ENCODE measurements around the gene SIX3.

The SIX3 gene

DNA sequence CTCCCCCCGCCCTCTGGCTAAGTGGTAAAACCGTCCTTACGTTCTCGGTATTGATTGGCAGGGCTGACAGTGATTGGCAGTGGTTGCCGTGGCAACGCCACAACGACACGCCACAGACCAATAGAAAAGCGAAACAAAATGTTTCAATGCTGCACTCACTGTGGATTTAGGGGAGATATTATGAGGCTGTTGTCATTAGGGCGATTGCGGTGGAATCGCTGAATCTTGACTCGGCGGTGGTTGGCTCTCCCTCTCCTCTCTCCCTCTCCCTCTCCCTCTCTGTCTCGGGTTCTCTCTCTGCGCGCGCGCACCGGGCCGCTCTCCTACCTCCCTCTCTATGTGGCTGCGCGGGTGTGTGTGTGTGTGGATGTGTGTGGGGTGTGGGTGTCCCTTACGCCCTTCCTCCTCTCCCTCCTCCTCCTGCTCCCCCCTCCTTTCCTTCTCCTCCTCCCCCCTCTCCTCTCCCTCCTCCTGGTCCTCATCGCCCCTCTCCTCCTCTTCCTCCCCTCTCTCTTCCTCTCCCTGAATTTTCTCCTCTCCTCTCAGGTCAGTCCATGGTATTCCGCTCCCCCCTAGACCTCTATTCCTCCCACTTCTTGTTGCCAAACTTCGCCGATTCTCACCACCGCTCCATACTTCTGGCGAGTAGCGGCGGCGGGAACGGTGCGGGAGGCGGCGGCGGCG, at the start of gene SIX3:
Gene SIX3 (plus strand): TSS at position 152 of the 684 bp plus-strand sequence. CDS start 403 bp downstream, at position 555.
- peak; percentile 64 for DNase-seq (ENCODE audit: low spot score)

- DNase-seq (ENCODE audit: low spot score) = no peak
These were observed 47.4 kb upstream of the SIX3 start for GRCh38 chr2:44894058-44894457.

GRCh38 chr2:44895061-44895460, 46.4 kb upstream of the SIX3 start:
- no peak for DNase-seq (ENCODE audit: low spot score)

DNA sequence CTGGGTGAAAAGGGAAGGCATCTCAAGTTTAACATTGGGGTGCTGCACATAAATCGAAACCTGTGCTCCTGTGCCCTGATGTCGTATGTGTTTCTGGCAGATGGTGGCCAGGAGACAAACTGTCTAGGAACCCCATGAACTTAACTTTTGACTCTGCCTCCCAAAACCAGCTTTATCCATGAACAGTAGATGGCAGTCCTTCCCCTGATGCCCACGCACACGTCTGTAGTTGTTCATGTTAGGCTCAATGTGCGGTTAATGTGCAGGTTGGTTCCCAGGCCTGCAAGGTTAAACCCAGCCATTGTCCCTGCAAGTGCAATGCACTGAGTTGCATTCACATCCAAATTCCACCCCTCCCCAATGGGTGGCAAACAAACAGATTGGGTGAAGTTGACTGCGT, 44.1 kb upstream of the SIX3 start:
- DNase-seq (ENCODE audit: low spot score) = no peak

GRCh38 chr2:44902217-44903137, 39.0 kb upstream of the SIX3 start:
- DNase-seq (ENCODE audit: low spot score) = no peak

DNA sequence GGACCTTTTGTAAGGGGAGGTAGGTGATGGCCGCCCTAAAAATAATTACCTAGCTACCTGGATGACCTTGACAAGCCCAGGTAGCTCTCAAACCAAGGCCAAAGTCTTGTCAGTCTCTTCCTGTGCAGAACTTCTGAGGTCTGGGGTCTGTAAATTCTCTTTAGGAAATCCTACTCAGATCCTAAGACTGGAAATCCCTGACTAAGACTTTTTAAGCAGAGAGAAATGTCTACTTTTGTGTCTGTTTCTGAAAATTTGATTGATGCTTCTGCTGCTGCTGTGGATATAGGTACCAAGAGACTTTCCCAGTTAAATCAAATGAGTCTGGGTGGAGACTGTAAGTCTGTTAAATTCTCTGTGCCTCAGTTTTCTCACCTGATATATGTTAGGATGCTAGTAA, 36.9 kb upstream of the SIX3 start:
- DNase-seq (ENCODE audit: low spot score) = no peak

DNA sequence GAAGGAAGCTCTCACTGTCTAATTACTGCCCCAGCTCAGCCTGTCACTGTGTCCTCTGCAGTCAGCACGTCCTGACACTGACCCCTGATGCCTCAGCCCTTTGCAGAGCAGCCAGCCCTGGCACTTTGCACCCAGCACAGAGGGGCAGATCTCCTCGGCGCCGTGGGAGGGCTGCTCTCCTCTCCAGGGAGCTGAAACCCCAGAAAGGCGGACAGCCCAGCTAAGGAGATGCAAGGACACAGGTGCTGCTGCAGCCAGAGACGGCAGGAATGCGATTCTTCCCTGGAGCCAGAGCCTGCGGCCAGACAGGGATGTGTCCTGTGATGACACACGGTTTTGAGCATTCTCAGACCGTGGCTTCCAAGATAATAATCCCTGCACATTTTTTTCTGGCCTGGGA, 34.5 kb upstream of the SIX3 start:
- no peak for DNase-seq (ENCODE audit: low spot score)

DNA sequence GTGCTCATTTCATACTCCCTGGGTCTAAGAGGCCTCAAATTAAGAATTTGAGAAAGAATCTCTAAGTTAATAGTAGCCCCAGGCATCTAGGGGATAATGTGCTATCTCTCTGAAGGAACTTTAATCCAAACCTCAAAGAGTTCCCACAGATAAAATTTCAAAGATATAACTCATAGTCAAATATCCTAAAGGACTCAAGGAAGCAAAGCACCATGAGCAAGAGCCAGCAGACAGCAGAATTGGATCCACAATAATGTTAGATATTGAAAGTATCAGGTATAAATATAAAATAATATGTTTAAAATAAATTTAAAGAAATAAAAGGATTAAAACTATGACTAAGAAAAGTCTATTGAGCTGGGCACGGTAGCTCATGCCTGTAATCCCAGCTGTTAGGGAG, 31.7 kb upstream of the SIX3 start:
- no peak for DNase-seq (ENCODE audit: low spot score)

DNA sequence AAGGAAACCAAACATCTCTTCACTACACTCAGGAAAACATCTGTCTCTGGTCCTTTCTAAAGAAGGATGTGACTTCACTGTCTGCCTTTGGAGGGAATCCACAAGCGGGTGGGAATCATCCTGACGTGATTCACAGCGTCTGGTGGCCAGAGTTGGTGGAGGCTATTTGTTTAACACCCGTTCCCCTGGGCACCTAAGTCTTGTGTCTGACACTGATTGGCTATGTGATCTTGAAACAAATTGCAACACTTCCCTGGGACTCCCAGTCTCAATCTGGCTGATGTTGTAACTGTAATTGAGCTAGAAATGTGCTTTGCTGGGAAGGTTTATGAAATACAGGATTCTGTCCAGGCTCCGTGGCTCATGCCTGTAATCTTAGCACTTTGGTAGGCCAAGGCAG, 28.8 kb upstream of the SIX3 start:
- DNase-seq (ENCODE audit: low spot score) = no peak

GRCh38 chr2:44916291-44916690, 25.2 kb upstream of the SIX3 start:
- DNase-seq (ENCODE audit: low spot score) = no peak

DNA sequence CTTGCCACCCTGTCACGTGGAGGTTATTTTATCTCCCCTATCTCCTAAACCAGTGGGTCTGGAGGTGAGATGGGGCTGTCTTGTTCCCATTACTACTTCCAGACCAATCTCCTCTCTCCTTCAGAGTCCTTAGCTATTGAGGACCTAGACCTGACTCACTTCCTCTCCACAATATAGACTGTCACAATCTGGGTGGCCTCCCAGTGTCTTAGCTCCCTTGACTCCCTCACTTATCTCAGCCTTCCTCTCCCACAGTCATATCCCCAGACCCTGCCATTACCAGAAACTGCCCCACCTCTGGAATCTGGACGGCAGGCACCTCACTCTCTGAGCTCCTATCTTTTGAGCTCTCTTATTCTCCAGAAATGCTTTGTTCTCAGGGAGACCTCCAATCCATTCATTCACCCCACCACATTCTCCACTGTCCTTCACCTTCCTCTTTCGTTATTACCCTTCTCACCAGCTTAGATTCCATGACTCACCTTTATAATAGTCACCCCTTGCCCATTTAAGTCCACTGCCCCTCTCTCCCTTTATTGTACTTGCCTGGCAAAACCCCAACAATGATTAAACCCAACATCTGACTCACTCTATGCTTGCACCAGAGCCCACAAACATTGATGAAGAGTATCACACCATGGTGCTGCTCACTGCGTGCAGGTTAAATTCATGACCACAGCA, 23.3 kb upstream of the SIX3 start:
- no peak for DNase-seq (ENCODE audit: low spot score)

DNA sequence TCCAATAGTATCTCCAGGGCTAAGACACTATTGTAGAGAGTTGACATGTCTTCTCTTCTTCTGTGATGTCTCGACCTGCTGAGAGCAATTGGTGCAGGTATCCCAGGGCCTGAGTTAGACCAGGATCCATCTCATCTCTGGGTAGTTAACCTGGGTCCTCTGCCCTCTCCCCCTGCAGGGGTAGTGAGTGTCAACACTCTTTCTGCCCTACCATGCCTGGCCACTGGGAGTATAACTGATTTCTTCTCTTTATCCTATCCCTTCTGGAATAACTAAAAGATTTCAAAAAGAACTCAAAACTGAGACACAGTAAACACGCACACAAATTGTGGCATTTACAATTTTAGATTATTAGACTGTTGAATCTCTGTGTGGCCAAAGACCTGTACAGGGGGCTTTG, 20.8 kb upstream of the SIX3 start:
- DNase-seq (ENCODE audit: low spot score) = no peak

DNA sequence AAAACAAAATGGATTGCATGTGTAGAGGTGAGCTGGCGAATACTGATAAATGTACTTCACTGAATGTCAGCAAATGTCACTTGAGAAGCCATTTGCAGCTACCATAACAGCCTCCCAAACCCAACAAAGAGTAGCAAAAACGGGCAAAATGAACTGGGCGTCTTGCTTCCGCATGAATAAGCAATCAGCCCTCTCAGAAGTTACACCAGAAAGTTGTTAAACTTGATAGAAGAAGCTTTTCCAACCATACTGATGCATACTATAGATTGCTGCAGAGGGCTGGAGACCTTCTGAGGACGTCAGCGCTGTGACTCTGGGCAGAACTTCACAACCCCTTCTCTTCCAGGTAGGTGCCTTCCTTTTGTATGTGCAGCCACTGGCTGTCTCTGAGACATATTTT, 18.7 kb upstream of the SIX3 start:
- no peak for DNase-seq (ENCODE audit: low spot score)

DNA sequence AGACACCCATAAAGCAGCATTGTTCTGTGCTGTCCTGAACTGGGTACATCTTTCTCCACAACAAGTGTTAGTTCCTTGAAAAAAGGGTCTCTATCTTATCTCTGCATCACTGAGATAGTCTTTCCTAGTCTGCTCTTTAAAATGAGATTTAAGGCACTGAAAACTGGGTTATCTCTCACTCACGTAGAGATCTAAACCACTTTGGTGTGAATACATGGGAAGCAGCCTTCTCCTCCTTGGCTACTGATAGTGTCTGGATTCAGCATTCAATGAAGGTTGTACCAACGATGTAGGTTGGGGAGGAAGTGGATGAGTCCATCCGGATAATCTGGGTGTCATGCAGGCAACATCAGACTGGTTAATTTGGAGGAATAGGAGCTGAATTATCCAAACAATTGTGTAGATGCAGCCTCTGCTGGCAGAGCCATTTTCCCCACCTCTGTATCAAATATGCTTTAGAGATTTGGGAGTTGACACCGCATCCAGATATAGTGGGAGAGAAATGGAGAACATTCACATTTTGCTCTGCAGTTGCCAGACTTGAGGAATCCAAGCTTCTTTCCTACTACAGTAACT, 15.9 kb upstream of the SIX3 start:
- no peak for DNase-seq (ENCODE audit: low spot score)

- DNase-seq (ENCODE audit: low spot score) = no peak
These were observed 14.5 kb upstream of the SIX3 start for GRCh38 chr2:44926957-44927356.

- no peak for DNase-seq (ENCODE audit: low spot score)
These were observed 13.5 kb upstream of the SIX3 start for GRCh38 chr2:44927985-44928482.

DNA sequence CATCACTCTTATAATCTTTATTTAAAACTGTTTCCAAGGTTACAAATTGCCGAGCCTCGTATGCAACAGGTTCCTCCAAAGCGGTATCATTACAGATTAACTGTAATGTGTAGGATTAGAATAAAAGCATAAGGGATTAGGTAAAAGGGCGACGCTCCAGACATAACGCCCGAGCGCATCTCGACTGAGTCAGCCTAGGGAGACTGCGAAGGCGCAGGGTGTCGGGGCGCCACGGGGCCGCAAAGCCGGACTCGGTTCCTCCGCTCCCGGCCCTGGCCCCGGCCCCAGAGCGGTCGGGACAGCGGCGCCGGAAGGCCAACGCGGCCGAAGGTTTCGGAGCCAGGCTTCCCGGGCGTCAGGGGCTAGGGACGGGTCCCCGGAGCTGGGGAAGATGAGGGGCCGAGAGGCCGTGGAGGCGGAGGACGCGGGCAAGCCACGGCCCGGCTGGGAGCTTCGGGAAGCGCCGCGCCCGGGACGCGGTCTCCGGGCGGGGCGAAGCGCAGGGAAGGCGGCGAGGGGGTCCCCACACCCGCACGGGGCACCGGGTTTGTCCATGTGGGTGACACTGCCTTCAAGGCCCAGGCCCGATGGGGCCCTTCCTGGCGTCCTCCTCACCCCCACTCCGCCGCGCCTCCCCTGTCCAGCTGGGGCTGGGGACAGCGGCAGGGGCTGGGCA, 12.9 kb upstream of the SIX3 start:
- no peak for DNase-seq (ENCODE audit: low spot score)

DNA sequence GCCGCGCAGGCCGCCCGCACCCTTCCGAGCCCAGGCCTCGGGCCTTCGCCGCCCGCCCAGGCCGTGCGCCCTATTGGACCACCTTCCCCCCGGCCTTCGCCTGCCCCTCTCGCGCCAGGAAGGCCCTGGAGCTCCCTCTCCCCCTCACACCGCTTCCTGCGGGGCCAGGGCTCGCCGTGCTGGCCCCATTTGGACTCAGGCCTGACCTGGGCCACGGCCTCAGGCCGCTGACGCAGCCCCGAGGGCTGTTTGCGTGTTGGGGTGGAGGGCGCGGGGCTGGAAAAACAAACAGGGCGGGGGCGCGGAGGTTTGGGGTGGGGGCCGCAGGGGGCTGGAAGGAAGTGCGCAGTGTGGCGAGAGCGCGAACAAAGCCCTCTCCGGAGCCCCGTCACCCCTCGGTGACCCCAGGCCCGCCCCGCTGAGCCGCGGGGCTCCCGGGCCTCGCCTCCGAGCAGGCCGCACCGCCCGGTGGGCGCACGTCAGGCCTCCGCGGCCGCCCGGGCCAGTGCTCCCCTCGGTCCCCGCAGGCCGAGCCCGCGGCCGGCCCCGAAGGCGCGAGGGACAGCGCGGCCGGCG, 12.3 kb upstream of the SIX3 start:
- DNase-seq (ENCODE audit: low spot score) = no peak

GRCh38 chr2:44929735-44930273, 11.7 kb upstream of the SIX3 start:
- no peak for DNase-seq (ENCODE audit: low spot score)

GRCh38 chr2:44930274-44931197, 11.0 kb upstream of the SIX3 start:
- DNase-seq (ENCODE audit: low spot score) = no peak

Measured in Ammon's horn (tissue), 1 donor.